Islet precursor cell (in vitro differentiated cells): ENCODE measurements around the gene RWDD2A.

Experiments used
- DNase-seq: peaks from one replicate; pipeline ENCODE4 v3.0.0-alpha.2; 2018

The RWDD2A gene

DNA sequence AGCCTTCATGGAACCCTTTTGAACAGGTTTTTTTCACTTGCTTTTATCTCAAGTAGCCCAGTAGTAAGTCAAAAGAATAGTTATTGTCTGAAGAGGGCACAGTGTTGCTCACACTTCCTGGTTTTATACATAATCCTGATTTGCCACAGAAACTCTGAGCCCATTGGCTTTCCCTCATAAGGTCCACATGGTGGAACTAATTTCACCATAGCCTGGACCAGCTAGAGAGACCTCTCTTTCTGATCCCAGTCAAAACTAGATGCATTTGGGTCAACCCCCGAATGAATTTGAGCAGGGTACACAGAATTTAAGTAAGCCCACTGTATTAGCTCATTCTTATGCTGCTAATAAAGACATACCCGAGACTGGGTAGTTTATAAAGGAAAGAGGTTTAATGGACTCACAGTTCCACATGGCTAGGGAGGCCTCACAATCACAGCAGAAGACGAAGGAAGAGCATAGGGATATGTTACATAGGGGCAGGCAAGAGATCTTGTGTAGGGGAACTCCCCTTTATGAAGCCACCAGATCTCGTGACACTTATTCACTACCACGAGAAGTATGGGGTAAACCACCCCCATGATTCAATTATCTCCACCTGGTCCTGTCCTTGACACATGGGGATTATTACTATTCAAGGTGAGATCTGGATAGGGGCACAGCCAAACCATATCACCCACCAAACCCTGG is 6.2 kb downstream of the RWDD2A start:
- DNase-seq, result no peak

- DNase-seq, result peak; percentile 58
Measured at GRCh38 chr6:83199863-83200225, 6.7 kb downstream of the RWDD2A start.

DNA sequence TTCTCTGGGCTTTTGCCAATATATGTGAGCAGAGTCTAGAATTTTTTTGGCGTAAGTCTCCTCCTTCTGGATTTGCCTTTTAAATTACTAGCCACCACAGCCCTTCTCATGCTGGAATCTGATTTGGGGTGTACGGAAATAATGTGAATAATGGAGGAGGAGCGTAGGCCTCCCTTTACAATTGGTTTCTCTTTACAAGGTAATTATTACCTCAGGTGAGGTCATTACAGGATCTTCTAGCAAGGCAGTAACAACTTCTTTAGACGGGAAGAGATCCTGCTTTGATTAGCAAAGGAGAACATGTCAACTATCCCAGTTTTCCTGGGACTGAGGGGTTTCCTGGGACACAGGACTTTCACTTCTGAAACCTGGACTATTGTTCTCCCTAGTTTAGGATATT is 8.9 kb downstream of the RWDD2A start:
- no peak for DNase-seq

GRCh38 chr6:83215131-83216047 is 22.2 kb downstream of the RWDD2A start:
- peak; percentile 76 for DNase-seq

- DNase-seq, result no peak
Measured at GRCh38 chr6:83216806-83217205, 23.6 kb downstream of the RWDD2A start.

DNA sequence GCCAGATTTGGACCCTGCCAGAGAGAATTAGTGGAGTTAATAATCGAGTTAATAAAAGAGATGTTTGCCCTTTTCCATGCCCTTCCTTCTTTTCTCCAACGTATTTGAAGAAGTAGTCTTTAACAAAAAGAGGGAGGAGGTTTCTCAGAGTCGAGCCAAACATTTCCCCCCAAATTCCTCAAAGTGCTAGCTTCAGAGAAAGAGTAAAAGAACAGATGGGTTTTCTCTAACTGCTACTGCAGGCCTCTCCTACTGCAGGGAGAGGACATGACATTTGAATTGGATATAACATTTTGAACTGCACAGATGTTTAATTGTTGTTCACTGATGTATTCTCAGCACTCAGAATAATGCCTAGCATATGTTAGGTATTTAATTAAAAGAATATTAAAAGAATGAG is 25.5 kb downstream of the RWDD2A start:
- no peak for DNase-seq

GRCh38 chr6:83220121-83220520 is 27.0 kb downstream of the RWDD2A start:
- no peak for DNase-seq

GRCh38 chr6:83221276-83221675 is 28.1 kb downstream of the RWDD2A start:
- DNase-seq, result no peak

DNA sequence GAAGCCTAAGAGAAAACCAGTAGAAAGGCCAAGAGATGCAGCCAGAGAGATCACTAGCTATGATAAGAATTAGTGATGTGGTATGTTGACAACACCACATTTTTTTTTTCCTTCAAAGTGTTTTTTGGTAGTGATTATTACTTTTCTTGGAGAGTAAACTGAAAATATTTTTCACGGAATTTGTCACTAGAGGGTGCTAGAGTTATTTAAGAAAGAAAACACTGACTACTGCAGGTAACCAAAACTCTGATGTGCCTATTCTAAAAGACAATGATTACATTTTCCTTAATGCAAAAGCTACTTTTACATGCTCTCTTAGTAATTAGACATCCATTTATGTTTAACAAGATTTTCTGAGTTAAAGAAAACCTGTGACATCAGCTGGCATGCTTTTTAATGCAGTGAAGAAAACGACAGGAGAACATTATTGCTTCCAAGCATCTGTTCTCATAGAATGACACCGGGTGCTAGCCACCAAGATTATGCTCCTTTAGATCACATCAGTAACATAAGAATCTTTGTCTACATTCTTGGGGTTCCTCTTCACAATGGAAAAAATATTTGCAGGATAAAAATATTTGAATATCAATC is 28.8 kb downstream of the RWDD2A start:
- no peak for DNase-seq

GRCh38 chr6:83226517-83226916 is 33.4 kb downstream of the RWDD2A start:
- no peak for DNase-seq

- no peak for DNase-seq
Measured at GRCh38 chr6:83231146-83231545, 38.0 kb downstream of the RWDD2A start.

DNA sequence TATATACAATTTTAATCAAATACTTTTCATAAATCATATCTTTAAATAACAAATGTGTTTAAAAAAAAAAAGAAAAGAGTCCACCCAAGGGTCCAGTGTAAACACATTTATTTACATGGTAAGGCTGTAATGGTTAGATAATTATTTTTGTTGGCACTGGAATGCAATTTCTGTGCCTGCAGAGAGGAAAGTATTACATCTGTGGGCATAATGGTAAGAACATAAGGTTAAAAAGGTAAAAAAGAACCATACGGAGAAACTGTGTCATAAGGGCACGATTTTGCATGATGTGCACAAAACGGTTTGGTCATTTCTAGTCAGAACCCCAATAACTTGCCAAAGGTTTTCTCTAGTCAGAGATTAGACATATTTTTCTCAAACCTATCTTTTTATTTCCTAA is 54.3 kb downstream of the RWDD2A start:
- no peak for DNase-seq
